GM21619 (cell line): ENCODE measurements around the gene ILK.

Source experiments
- ATAC-seq: cut with Tn5 transposase; IDR thresholded peaks from one replicate; pipeline ENCODE4 v1.9.1; 2021; ENCODE audit not compliant: unreplicated experiment

ILK gene

GRCh38 chr11:6603287-6604080 is at the start of gene ILK, which contains the start of gene RRP8:
Gene ILK (plus strand): TSS chr11:6603774. CDS start chr11:6604272, 498 bp downstream.
Gene RRP8 (minus strand): TSS chr11:6603616. CDS start chr11:6603502, 114 bp downstream.
- ATAC-seq, result peak; percentile 67

GRCh38 chr11:6554828-6555706 is 48.5 kb upstream of the ILK start:
- ATAC-seq, result no peak

- ATAC-seq, result no peak
These were observed 47.2 kb upstream of the ILK start for GRCh38 chr11:6556139-6556949.

GRCh38 chr11:6557063-6557462 is 46.5 kb upstream of the ILK start:
- no peak for ATAC-seq

- ATAC-seq, result no peak
These were observed 45.6 kb upstream of the ILK start for GRCh38 chr11:6557761-6558674.

GRCh38 chr11:6559369-6559768 is 44.2 kb upstream of the ILK start:
- no peak for ATAC-seq

- no peak for ATAC-seq
These were observed 42.3 kb upstream of the ILK start for GRCh38 chr11:6561288-6561687.

- no peak for ATAC-seq
These were observed 40.4 kb upstream of the ILK start for GRCh38 chr11:6563121-6563619.

- no peak for ATAC-seq
These were observed 39.9 kb upstream of the ILK start for GRCh38 chr11:6563667-6564066.

- no peak for ATAC-seq
These were observed 38.2 kb upstream of the ILK start for GRCh38 chr11:6565325-6565724.

GRCh38 chr11:6565988-6566703 is 37.4 kb upstream of the ILK start:
- no peak for ATAC-seq

- ATAC-seq, result no peak
These were observed 36.7 kb upstream of the ILK start for GRCh38 chr11:6566704-6567370.

GRCh38 chr11:6567371-6567745 is 36.2 kb upstream of the ILK start:
- ATAC-seq, result no peak

GRCh38 chr11:6568191-6568918 is 35.2 kb upstream of the ILK start:
- no peak for ATAC-seq

- ATAC-seq, result no peak
These were observed 33.9 kb upstream of the ILK start for GRCh38 chr11:6569706-6570105.

GRCh38 chr11:6570691-6571427 is 32.7 kb upstream of the ILK start:
- ATAC-seq, result no peak

- no peak for ATAC-seq
These were observed 32.1 kb upstream of the ILK start for GRCh38 chr11:6571434-6572008.
